ENCODE data around the gene KCNA3. TPM values are rescaled to one million over a fixed set of nuclear protein-coding genes. Genes with fewer than 3 reads are reported as not detected.

The KCNA3 gene
- total RNA-seq, 2 donors from 2014 or later = 2.0 to 2.7 TPM

DNA sequence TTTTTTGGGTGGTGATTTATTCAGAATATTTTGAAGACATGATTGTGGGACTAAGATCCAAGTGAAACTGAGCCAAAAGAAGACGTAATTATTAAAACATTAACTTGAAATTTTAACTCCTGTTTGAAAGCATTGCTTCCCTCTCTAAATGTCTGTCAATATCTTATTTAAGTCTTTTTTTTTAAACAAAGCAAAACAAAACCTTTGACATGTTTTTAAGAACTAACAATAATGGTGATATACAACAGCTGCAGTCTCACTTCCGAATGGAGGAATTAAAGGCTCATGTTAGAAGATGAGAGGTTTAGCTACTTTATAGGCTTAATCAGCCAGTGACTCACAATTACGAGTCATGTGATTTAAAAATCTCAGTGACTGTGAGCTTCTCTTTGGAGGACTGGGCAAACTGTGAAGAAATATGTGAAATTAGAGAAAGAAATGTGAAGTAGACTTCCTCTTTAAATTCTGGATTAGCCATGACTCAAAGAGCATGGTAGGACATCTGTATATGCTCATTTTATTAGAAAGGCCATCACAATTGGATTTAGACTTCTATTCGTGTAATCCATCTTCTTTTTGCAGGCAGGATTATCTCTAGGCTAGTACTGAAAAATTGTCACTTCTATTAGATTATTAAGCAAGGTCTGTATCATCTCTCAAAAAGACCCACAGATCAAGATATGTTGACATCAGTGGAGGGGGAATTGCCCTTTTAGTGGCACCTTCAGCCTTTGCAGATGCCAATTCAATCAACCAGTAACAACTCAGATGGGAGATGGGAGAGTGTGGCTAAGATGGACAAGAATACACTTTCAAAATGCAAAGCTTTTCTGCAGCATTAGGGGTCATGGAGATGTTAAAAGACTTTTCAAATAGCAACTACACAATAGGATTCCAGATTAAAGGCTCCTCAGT, 28.7 kb downstream of the KCNA3 start:
- peak in 1 of 2 donors; percentile 90 for ATAC-seq
- DNase-seq = no peak
- intact Hi-C loops (cut with DNase I) = no loop called here

- DNase-seq = no peak
- no peak for ATAC-seq
- intact Hi-C loops (cut with DNase I) = no loop called here
These were observed 29.5 kb downstream of the KCNA3 start for GRCh38 chr1:110645211-110645610.

- ATAC-seq (no peak), DNase-seq (no peak)
- intact Hi-C loops (cut with DNase I) = no loop called here
These were observed 30.8 kb downstream of the KCNA3 start for GRCh38 chr1:110643879-110644472.

GRCh38 chr1:110639724-110640386, 34.9 kb downstream of the KCNA3 start:
- no peak for DNase-seq
- intact Hi-C loops (cut with DNase I) = loop anchor here in 1 of 2 donors (5.0 kb wide), 1 partner anchor 32 kb away; the partner anchor contains the start of gene KCNA3
- ATAC-seq = peak; percentile 35 to 81

DNA sequence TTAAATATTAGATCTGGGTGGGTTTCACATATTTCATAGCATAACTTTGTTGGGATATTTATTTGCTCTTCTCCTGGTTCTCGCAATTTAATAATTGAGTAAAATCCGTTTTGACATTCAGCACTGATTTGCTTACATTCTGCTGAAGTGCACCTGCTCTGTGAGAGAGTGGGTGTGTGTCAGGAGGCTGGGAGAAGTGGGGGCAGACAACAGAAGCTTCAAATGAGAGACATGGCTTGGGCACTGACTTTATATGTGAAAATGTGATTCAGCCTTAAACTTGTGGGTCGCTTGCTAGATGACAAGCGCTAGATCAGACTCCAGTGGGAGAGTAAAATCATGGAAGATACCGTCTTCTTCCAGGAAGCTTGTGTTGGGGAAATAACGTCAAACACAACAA, 36.2 kb downstream of the KCNA3 start:
- no peak for DNase-seq
- ATAC-seq = no peak
- intact Hi-C loops (cut with DNase I) = loop anchor here in 1 of 2 donors (5.0 kb wide), 1 partner anchor 34 kb away; the partner anchor contains the start of gene KCNA3

DNA sequence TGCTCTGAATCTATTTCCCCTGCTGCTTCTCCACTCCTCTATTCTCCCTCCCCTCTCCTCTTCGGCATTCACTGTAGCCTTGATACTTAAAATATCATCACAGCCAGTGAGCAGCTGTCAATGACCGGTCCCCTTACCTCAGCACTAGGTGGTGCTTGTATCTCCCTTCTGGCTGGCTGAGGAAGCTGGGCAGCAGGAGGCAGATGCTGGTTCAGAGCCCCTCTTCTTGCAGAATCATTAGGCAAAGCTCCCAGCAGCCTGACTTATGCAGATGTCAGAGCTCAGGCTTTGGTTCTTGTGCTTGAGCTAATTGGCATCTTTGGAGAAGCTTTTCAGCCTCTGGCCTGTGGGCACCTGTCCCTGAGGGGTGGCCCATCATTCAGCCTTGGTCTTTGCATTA, 36.7 kb downstream of the KCNA3 start:
- ATAC-seq (no peak), DNase-seq (no peak)
- intact Hi-C loops (cut with DNase I) = loop anchor here in 1 of 2 donors (5.0 kb wide), 1 partner anchor 34 kb away; the partner anchor contains the start of gene KCNA3

DNA sequence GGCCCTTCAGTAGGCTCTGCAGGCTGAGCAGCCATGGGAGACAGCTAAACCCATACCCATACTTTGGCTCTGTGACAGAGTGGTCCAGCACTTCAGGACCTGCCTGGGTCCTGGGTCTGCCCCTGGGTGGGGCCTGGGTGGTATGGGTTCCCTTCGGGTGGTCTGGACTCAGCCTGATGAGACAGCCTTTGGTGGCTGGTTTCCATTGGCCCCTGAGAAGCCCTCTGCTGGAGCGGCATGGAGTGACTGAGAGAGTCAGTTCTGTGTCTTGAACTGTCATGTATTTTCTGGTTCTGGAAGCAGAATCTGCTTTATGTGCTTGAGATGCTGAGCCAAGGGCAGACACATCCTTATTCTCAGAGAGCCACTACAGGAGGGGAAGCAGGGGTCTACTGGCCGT, 37.3 kb downstream of the KCNA3 start:
- ATAC-seq = no peak
- intact Hi-C loops (cut with DNase I) = loop anchor here in 1 of 2 donors (5.0 kb wide), 1 partner anchor 35 kb away; the partner anchor contains the start of gene KCNA3
- no peak for DNase-seq

GRCh38 chr1:110636149-110636935, 38.4 kb downstream of the KCNA3 start:
- intact Hi-C loops (cut with DNase I) = loop anchor here in 1 of 2 donors (5.0 kb wide), 1 partner anchor 36 kb away; the partner anchor contains the start of gene KCNA3
- ATAC-seq (no peak), DNase-seq (no peak)

GRCh38 chr1:110635434-110635833, 39.3 kb downstream of the KCNA3 start:
- intact Hi-C loops (cut with DNase I) = loop anchor here in 1 of 2 donors (2.0 to 5.0 kb wide), 2 partner anchors 37 to 121 kb away; partner anchors contain the start of gene KCNA3
- no peak for ATAC-seq
- no peak for DNase-seq

DNA sequence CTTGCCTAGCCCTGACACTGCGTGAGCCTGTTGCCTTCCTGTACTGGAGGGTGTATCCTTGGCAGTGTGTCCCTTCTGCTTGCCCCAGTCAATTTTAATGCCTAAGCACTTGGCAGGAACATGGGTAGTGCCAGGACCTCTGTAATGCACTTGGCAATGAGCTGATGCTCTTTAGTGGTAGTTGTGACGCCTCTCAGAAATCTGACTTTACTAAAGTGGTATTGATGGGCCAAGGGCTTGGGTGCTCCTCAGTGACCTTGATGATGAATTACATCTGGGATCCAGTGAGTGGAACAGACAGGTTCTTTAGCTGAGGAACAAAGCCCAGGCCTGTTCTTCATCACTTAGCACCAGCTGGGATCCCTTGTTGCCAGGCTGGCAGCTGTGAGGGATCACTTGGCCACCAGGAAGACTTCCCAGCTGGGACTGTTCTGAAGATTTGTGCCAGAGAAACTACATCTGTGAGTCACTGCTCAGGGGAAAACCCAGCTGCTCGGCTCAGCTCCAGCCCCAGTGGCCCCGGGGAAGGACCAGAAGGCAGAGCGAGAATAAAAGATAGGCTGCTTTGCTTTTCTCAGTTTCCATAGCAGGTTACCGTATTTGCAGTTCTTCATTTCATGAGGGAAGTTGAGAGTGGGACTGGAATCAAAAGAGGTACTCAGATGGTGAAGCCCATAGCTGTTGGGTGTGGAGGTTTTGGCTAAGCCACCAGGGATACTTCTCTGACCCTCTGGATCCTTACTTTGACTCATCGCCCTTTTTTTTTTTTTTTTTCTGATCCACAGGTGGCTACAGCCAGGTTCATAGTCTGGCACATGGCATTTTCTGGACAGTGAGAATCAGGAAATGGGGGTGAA, 40.1 kb downstream of the KCNA3 start:
- intact Hi-C loops (cut with DNase I) = loop anchor here (2.0 to 5.0 kb wide), 4 partner anchors 38 to 148 kb away; partner anchors contain the start of gene KCNA3 (in 1 of the 2)

GRCh38 chr1:110634086-110634454, 40.7 kb downstream of the KCNA3 start:
- ATAC-seq (no peak), DNase-seq (no peak)
- intact Hi-C loops (cut with DNase I) = loop anchor here (2.0 to 5.0 kb wide), 3 partner anchors 123 to 148 kb away; no protein-coding TSS in a partner anchor

More for the DNA sequence above, 40.1 kb downstream of the KCNA3 start:
- DNase-seq (peak; percentile 83), ATAC-seq (peak; percentile 89 to 92)

GRCh38 chr1:110633646-110634030, 41.1 kb downstream of the KCNA3 start:
- DNase-seq (no peak), ATAC-seq (no peak)
- intact Hi-C loops (cut with DNase I) = loop anchor here (2.0 to 5.0 kb wide), 3 partner anchors 123 to 149 kb away; no protein-coding TSS in a partner anchor

DNA sequence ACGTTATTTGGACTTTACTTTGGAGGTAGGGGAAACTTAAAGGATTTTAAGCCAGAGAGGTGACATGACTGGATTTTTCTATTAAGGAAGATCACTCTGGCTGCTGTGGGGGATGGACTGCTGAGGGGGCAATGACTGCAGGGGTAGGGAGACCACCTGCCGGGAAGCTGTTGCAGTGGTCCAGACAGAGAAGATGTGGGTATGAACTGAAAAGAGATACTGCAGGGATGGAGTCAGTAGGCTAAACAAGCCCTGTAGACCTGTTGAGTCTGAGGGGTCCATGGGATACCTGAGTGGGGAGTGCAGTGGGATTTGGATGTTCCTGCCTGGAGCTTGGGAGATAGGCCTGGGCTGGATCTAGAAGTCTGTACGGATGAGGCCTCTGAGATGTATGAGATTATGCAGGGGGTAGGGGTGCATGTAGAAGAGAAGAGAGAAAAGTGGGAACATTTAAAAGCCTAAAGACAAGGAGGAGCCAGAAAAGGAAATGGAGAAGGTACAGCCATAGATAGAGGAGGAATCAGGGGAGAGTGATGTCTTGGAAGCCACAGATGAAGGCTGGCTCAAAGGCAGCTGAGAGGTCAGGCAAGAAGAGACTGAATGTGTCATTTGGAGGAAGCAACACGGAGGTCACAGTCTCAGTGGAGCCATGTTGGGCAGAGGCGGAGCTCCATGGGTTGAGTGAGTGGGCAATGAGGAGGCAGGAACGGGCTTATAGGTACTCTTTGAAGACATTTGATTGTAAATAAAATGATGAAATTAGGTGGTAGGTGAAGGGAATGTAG, 42.7 kb downstream of the KCNA3 start:
- DNase-seq (no peak), ATAC-seq (no peak)
- intact Hi-C loops (cut with DNase I) = loop anchor here (5.0 kb wide), 2 partner anchors 135 to 150 kb away; no protein-coding TSS in a partner anchor

DNA sequence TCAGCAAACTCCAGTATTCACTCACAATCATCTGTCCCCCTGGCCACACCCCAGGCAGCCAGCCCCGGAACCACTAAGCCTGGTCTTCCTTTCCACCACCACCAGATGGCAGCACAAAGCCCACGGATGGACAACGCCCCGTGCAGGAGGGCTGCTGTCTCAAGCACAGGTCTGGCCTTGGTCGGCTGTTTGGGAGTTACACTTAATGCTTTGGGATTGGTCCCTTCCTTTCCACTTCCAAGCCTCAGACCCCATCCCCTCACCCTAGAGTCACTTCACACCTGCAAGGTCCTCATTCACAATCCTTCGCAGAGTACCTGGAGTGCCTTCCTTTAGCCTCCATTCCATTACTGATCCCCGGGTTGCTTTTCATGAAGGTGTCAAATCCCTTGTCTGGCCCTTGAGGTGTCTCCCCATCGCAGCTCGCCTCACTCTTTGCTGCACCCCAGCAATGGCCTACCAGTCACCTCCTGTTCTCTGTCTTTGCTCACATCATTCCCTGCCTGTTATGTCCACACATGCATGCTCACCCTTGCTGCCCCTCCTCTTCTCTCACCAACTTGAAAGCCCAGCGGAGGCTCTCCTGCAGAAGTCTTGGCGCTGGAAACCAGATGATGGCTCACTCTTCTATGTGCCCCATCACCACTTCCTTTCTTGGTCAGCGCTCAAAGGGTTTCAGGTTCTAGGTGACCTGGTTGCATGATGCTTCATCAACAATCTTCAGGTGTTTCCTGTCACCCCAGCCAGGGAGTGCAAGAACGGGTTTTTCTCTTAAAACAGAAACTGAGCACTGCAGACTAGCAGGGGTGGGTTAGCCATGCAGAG, 43.7 kb downstream of the KCNA3 start:
- intact Hi-C loops (cut with DNase I) = loop anchor here (1.0 to 5.0 kb wide), 3 partner anchors 135 to 151 kb away; no protein-coding TSS in a partner anchor
- ATAC-seq = peak; percentile 56 to 65
- peak; percentile 83 for DNase-seq

GRCh38 chr1:110628323-110629105, 46.2 kb downstream of the KCNA3 start:
- ATAC-seq (no peak), DNase-seq (no peak)
- intact Hi-C loops (cut with DNase I) = no loop called here
